AG04450 (cell line): ENCODE measurements around the gene PTBP1. TPM values are rescaled to one million over a fixed set of nuclear protein-coding genes. Genes with fewer than 3 reads are reported as not detected.

Source experiments
- CTCF ChIA-PET: fragments of 300-600, 350-600 bp; formaldehyde crosslinking; extraction: SDS; loops from one replicate; lab custom pipeline; 2022; ENCODE audit warnings: antibody characterized with exemption, inconsistent platforms; lab: Charles Lee
- POLR2A ChIA-PET: fragments of 350-600 bp; formaldehyde crosslinking; extraction: SDS; loops from one replicate; lab custom pipeline; 2021; ENCODE audit warnings: antibody characterized with exemption, inconsistent platforms; lab: Yijun Ruan, JAX
- DNase-seq: peaks from one replicate; pipeline ENCODE4 v3.0.0-alpha.2; 2011; ENCODE audit warnings: low read depth, low spot score
- H3K27ac ChIP-seq: one replicate; pipeline ENCODE4 v1.5.1; 2012; ENCODE audit warnings: low read depth, low read length, control low read depth
- H3K27me3 ChIP-seq: one replicate; pipeline ENCODE4 v1.6.0; 2012; ENCODE audit warnings: low read length; ENCODE audit not compliant: control insufficient read depth, insufficient read depth
- H3K4me3 ChIP-seq: 2 replicates; pipeline ENCODE4 v1.5.1; 2011; ENCODE audit warnings: mild to moderate bottlenecking, low read depth, low read length, control low read depth
- H3K9me3 ChIP-seq: 2 replicates; pipeline ENCODE4 v1.5.1; 2012; ENCODE audit warnings: low read length; ENCODE audit not compliant: control insufficient read depth, insufficient read depth
- polyA plus RNA-seq: library from polyadenylated mRNA; depleted of rRNA; stranded (reverse); fragments of >200 nt; gene quantifications from 2 replicates; pipeline ENCODE4 v1.2.3, GENCODE V29; 2011
- TF ChIP-seq, protein P1 (sequence below): IDR thresholded peaks from 2 replicates; pipeline ENCODE4 v1.5.1; 2011; ENCODE audit warnings: low read depth, low read length, control low read depth, inconsistent platforms

PTBP1 gene
- polyA plus RNA-seq, 1 experiment: 141 TPM

DNA sequence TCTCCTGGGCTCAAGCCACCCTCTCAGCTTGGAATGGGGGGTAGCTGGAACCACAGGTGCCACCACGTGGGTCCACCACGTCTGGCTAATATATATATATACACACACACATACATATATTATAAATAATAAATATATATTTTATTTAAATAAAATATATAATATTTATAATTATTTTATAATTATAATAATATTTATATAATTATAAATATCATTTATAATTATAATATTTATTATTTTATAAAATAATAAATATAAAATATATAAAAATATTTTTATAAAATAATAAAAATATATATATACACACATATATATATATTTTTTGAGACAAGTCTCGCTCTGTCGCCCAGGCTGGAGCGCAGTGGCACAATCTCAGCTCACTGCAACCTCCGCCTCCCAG is 57.3 kb downstream of the PTBP1 start:
- Histone ChIP-seq H3K4me3 (no peak overlapping the region), H3K9me3 (no peaks in the 10 kb centered on the region; the same call in 1 of the 2 replicates), H3K27me3 (peaks cover 16% of the 10 kb centered on the region), H3K27ac (no peak overlapping the region)
- TF ChIP-seq, protein P1, sequence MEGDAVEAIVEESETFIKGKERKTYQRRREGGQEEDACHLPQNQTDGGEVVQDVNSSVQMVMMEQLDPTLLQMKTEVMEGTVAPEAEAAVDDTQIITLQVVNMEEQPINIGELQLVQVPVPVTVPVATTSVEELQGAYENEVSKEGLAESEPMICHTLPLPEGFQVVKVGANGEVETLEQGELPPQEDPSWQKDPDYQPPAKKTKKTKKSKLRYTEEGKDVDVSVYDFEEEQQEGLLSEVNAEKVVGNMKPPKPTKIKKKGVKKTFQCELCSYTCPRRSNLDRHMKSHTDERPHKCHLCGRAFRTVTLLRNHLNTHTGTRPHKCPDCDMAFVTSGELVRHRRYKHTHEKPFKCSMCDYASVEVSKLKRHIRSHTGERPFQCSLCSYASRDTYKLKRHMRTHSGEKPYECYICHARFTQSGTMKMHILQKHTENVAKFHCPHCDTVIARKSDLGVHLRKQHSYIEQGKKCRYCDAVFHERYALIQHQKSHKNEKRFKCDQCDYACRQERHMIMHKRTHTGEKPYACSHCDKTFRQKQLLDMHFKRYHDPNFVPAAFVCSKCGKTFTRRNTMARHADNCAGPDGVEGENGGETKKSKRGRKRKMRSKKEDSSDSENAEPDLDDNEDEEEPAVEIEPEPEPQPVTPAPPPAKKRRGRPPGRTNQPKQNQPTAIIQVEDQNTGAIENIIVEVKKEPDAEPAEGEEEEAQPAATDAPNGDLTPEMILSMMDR: no peak
- no peak for DNase-seq
- CTCF ChIA-PET: no interaction called here
- POLR2A ChIA-PET: interaction anchor here (0.7 kb wide), 2 partner anchors 9 to 39 kb away, joined by 3 read pairs; no protein-coding TSS in a partner anchor

DNA sequence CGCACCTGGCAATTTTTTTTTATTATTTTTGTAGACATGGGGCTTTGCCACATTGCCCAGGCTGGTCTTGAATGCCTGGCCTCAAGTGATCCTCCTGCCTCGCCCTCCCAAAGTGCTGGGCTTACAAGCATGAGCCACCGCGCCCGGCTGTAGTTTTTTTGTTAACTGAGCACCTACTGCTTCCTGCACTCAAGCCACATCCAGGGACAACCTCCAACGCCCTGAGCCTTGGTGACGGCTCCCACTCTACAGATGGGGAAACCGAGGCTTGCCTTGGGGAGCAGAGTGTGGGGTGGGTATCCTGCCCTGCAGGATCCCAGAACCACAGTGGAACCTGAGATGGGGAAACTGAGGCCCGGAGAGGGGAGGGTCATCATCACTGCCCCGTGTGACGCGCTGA is 57.9 kb downstream of the PTBP1 start:
- peaks cover 16% of the 10 kb centered on the region for H3K27me3 ChIP-seq
- TF ChIP-seq, protein P1: no peak
- DNase-seq: no peak
- no peak overlapping the region for H3K27ac ChIP-seq
- CTCF ChIA-PET: no interaction called here
- no peaks in the 10 kb centered on the region; the same call in 1 of the 2 replicates for H3K9me3 ChIP-seq
- POLR2A ChIA-PET: no interaction called here
- no peak overlapping the region for H3K4me3 ChIP-seq

DNA sequence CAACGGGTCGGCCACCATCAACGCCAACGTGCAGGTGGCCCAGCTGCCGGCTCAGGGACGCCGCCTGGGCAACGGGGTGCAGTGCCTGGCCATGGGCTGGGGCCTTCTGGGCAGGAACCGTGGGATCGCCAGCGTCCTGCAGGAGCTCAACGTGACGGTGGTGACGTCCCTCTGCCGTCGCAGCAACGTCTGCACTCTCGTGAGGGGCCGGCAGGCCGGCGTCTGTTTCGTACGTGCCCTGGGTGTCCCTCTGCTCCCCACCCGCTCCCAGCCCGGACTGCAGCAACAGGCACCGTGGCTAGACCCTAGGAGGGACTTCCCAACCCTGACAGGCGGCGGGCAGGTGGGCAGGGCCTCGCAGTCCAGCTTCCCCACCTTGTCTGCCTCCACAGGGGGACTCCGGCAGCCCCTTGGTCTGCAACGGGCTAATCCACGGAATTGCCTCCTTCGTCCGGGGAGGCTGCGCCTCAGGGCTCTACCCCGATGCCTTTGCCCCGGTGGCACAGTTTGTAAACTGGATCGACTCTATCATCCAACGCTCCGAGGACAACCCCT is 58.4 kb downstream of the PTBP1 start:
- TF ChIP-seq, protein P1: no peak
- DNase-seq: no peak
- POLR2A ChIA-PET: no interaction called here
- Histone ChIP-seq H3K27me3 (peaks cover 16% of the 10 kb centered on the region), H3K4me3 (no peak overlapping the region), H3K9me3 (no peaks in the 10 kb centered on the region; the same call in 1 of the 2 replicates), H3K27ac (no peak overlapping the region)
- CTCF ChIA-PET: no interaction called here

DNA sequence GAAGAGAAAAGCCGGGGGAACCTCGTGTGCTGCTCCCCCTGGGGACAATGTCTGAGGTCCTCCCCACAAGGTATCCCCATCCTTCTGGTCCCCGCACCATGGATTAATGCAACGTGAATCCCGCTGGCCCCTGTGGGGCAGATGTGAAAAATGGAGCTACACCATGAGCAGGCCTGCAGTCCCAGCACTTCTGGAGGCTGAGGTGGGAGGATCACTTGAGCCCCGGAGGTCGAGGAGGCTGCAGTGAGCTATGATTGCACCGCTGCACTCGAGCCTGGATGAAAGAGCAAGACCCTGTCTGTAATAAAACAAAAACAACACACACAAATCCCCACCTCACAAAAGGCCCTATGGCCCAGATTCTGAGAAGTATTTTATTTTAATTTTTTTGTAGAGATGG is 61.0 kb downstream of the PTBP1 start:
- POLR2A ChIA-PET: interaction anchor here (0.7 kb wide), 1 partner anchor 21 kb away, joined by 3 read pairs; no protein-coding TSS in a partner anchor
- Histone ChIP-seq H3K4me3 (no peak overlapping the region), H3K27ac (no peak overlapping the region), H3K27me3 (peaks cover 5% of the 10 kb centered on the region), H3K9me3 (peaks cover 6% of the 10 kb centered on the region; the same call in 1 of the 2 replicates)
- no peak for DNase-seq
- TF ChIP-seq, protein P1: no peak
- CTCF ChIA-PET: interaction anchor here (0.7 kb wide), 2 partner anchors 64 to 351 kb away, joined by 4 to 7 read pairs; no protein-coding TSS in a partner anchor
